Type B pancreatic cell (in vitro differentiated cells): ENCODE results near the gene EIF4E2. TPM values are rescaled to one million over a fixed set of nuclear protein-coding genes. Genes with fewer than 3 reads are reported as not detected.

Source experiments
- DNase-seq: peaks from one replicate; pipeline ENCODE4 v3.0.0; 2021; ENCODE audit warnings: mixed read lengths; ENCODE audit not compliant: unreplicated experiment; ENCODE audit errors: extremely low spot score
- H3K27ac Mint-ChIP-seq: 2 replicates; pipeline ENCODE4 v1.8.0; 2021; ENCODE audit warnings: mild to moderate bottlenecking, mixed read lengths
- H3K27me3 Mint-ChIP-seq: 2 replicates; pipeline ENCODE4 v1.8.0; 2021; ENCODE audit warnings: mixed read lengths
- H3K36me3 Mint-ChIP-seq: 2 replicates; pipeline ENCODE4 v1.8.0; 2021; ENCODE audit warnings: mixed read lengths
- H3K4me1 Mint-ChIP-seq: one replicate; pipeline ENCODE4 v1.8.0; 2021; ENCODE audit warnings: mixed read lengths; ENCODE audit not compliant: unreplicated experiment
- H3K4me3 Mint-ChIP-seq: 2 replicates; pipeline ENCODE4 v1.8.0; 2021; ENCODE audit warnings: mild to moderate bottlenecking, mixed read lengths
- H3K9me3 Mint-ChIP-seq: 2 replicates; pipeline ENCODE4 v1.8.0; 2021; ENCODE audit warnings: mixed read lengths
- CTCF ChIP-seq: fragments of 200-600 bp; sonication (generic); conservative IDR thresholded peaks from 2 replicates; pipeline ENCODE4 v1.5.0; 2021; ENCODE audit warnings: antibody characterized with exemption, mild to moderate bottlenecking
- total RNA-seq: library from RNA; stranded (reverse); gene quantifications from 2 replicates; pipeline ENCODE4 v1.2.1, GENCODE V29; 2021; ENCODE audit warnings: low replicate concordance

EIF4E2 gene
- total RNA-seq, 1 donor from 2014 or later, result 77.1 TPM

- Mint-ChIP-seq H3K4me1 (no peaks in the 10 kb centered on the region), H3K27me3 (no peaks in the 10 kb centered on the region), H3K27ac (no peak overlapping the region), H3K36me3 (peaks cover 26% of the 10 kb centered on the region), H3K9me3 (no peaks in the 10 kb centered on the region), H3K4me3 (no peak overlapping the region)
- DNase-seq, result no peak
- TF ChIP-seq CTCF, result no peak
These were observed 23.4 kb downstream of the EIF4E2 start for GRCh38 chr2:232573771-232574435.

GRCh38 chr2:232574674-232575403 lies 24.4 kb downstream of the EIF4E2 start:
- no peaks in the 10 kb centered on the region for H3K4me1 Mint-ChIP-seq
- H3K27ac Mint-ChIP-seq, result no peak overlapping the region
- H3K27me3 Mint-ChIP-seq, result no peaks in the 10 kb centered on the region
- DNase-seq, result no peak
- peaks cover 21% of the 10 kb centered on the region for H3K36me3 Mint-ChIP-seq
- H3K9me3 Mint-ChIP-seq, result no peaks in the 10 kb centered on the region
- no peak overlapping the region for H3K4me3 Mint-ChIP-seq
- TF ChIP-seq CTCF, result no peak

- DNase-seq, result no peak
- H3K27me3 Mint-ChIP-seq, result no peaks in the 10 kb centered on the region
- no peak overlapping the region for H3K27ac Mint-ChIP-seq
- no peaks in the 10 kb centered on the region for H3K9me3 Mint-ChIP-seq
- H3K36me3 Mint-ChIP-seq, result peaks cover 17% of the 10 kb centered on the region
- no peaks in the 10 kb centered on the region for H3K4me1 Mint-ChIP-seq
- no peak overlapping the region for H3K4me3 Mint-ChIP-seq
- TF ChIP-seq CTCF, result no peak
These were observed 24.9 kb downstream of the EIF4E2 start for GRCh38 chr2:232575404-232575746.

- peaks cover 14% of the 10 kb centered on the region for H3K36me3 Mint-ChIP-seq
- no peaks in the 10 kb centered on the region for H3K4me1 Mint-ChIP-seq
- no peak for TF ChIP-seq CTCF
- no peak overlapping the region for H3K27ac Mint-ChIP-seq
- H3K4me3 Mint-ChIP-seq, result no peak overlapping the region
- H3K27me3 Mint-ChIP-seq, result no peaks in the 10 kb centered on the region
- H3K9me3 Mint-ChIP-seq, result no peaks in the 10 kb centered on the region
- DNase-seq, result no peak
These were observed 26.5 kb downstream of the EIF4E2 start for GRCh38 chr2:232576995-232577394.

GRCh38 chr2:232577841-232578240 lies 27.4 kb downstream of the EIF4E2 start:
- no peak for TF ChIP-seq CTCF
- H3K27me3 Mint-ChIP-seq, result no peaks in the 10 kb centered on the region
- no peaks in the 10 kb centered on the region for H3K4me1 Mint-ChIP-seq
- no peak overlapping the region for H3K27ac Mint-ChIP-seq
- no peaks in the 10 kb centered on the region for H3K9me3 Mint-ChIP-seq
- H3K4me3 Mint-ChIP-seq, result no peak overlapping the region
- DNase-seq, result no peak
- peaks cover 17% of the 10 kb centered on the region for H3K36me3 Mint-ChIP-seq
